Mucosa of rectum (tissue), 2 donors: Measurements from ENCODE around the gene SLC23A2.

Experiments used
- H3K27ac ChIP-seq, 2 donors: one replicate each; pipeline ENCODE4 v1.7.0; 2013; ENCODE audit warnings: inconsistent platforms in 2 of 2, low read depth in 2 of 2, low read length in 2 of 2
- H3K27me3 ChIP-seq, 2 donors: one replicate each; pipeline ENCODE4 v1.7.0; 2013; ENCODE audit warnings: low read length in 2 of 2; ENCODE audit not compliant: control insufficient read depth in 2 of 2, insufficient read depth in 2 of 2
- H3K36me3 ChIP-seq, 2 donors: one replicate each; pipeline ENCODE4 v1.7.0; 2013; ENCODE audit warnings: low read length in 2 of 2; ENCODE audit not compliant: control insufficient read depth in 2 of 2, insufficient read depth in 2 of 2
- H3K4me1 ChIP-seq, 2 donors: one replicate each; pipeline ENCODE4 v1.7.0; 2013; ENCODE audit warnings: low read length in 2 of 2, mild to moderate bottlenecking in 1 of 2; ENCODE audit not compliant: control insufficient read depth in 2 of 2, insufficient read depth in 2 of 2
- H3K4me3 ChIP-seq, 2 donors: one replicate each; pipeline ENCODE4 v1.7.0; 2013; ENCODE audit warnings: low read length in 2 of 2
- H3K9ac ChIP-seq, 2 donors: one replicate each; pipeline ENCODE4 v1.7.0; 2013; ENCODE audit warnings: low read length in 2 of 2, low read depth in 1 of 2, mild to moderate bottlenecking in 1 of 2
- H3K9me3 ChIP-seq, 2 donors: one replicate each; pipeline ENCODE4 v1.7.0; 2013; ENCODE audit warnings: low read length in 2 of 2; ENCODE audit not compliant: control insufficient read depth in 2 of 2
- donor health status: healthy.
- donor health status: Normal muscosa, but diverticular disease.

The SLC23A2 gene

DNA sequence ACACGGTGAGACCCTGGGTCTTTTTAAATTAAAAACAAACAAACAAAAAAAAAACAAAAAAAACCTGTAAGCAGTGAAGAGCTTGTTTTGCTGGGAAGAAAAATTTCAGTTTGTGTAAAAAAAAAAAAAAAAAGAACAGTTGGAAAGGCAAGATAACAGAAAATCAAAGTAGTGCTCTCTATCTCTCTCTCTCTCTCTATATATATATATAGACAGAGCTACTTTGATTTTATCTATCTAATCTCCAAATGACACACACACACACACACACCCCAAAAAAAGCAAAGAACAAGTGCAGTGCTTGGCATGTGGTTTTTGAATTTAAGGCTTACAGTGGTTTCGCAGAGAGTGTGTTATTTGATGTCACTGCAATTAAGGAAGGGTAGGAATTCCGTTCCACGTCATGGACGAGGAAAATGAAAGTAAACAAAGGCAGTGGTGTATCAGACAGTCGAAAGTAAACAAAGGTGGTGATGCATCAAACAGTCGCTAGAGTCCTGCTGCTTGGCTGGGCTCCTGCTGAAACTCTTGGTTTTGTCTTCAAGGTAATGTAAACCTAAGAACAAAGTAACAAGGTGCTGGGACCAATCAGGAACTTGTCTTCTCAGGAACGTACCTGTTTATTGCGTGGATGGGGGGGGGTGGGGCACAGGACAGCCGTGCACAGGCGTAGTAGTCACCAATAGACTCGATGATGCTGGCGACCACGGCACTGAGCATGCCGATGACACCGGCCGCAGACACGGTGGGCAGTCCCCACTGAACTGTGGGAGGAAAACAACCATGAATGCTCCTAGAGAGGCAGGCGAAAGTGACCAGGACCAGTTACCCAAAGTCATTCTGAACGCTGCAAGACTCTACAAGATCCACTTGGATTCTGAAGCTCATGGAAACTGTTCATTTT lies 131.8 kb downstream of the SLC23A2 start:
- H3K27ac ChIP-seq = peak overlapping the region in 1 of 2 donors; percentile 32
- peaks cover 0 to 4% of the 10 kb centered on the region in 2 donors for H3K4me1 ChIP-seq
- H3K36me3 ChIP-seq = peaks cover 18 to 23% of the 10 kb centered on the region in 2 donors
- peak overlapping the region in 1 of 2 donors; percentile 27 for H3K9ac ChIP-seq
- peak overlapping the region; percentile 55 to 60 for H3K4me3 ChIP-seq
- no peaks in the 10 kb centered on the region for H3K9me3 ChIP-seq
- no peaks in the 10 kb centered on the region for H3K27me3 ChIP-seq

GRCh38 chr20:4867051-4867450 lies 134.3 kb downstream of the SLC23A2 start:
- peaks cover 0 to 4% of the 10 kb centered on the region in 2 donors for H3K4me1 ChIP-seq
- H3K36me3 ChIP-seq = peaks cover 8 to 19% of the 10 kb centered on the region in 2 donors

DNA sequence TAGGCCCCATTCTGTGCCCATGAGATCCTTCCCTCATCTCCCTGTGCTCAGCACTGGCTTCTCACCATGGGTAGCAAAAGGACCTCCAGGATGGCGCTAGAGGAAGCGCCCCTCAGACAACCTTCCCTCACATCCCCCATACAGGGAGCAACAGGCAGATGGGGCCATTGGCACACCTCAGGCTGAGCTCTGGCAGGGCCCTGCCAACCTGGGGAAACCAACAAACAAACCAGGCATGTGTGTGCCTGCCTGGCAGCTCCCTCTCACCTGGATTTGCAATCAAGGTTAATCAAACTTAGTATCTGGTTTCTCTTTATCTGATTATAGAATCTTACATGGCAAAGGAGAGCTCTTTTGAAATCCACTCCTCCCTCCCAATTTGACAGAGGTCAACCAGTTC lies 134.9 kb downstream of the SLC23A2 start:
- no peaks in the 10 kb centered on the region for H3K27me3 ChIP-seq
- H3K27ac ChIP-seq = no peak overlapping the region
- H3K9me3 ChIP-seq = no peaks in the 10 kb centered on the region
- peaks cover 8 to 25% of the 10 kb centered on the region in 2 donors for H3K36me3 ChIP-seq
- no peak overlapping the region for H3K9ac ChIP-seq
- peaks cover 0 to 4% of the 10 kb centered on the region in 2 donors for H3K4me1 ChIP-seq
- H3K4me3 ChIP-seq = no peak overlapping the region

More at GRCh38 chr20:4867051-4867450, 134.3 kb downstream of the SLC23A2 start:
- no peak overlapping the region for H3K27ac ChIP-seq
- H3K27me3 ChIP-seq = no peaks in the 10 kb centered on the region
- no peak overlapping the region for H3K9ac ChIP-seq
- H3K9me3 ChIP-seq = no peaks in the 10 kb centered on the region
- no peak overlapping the region for H3K4me3 ChIP-seq

GRCh38 chr20:4864311-4864752 lies 137.0 kb downstream of the SLC23A2 start:
- Histone ChIP-seq H3K9ac (no peak overlapping the region), H3K4me3 (no peak overlapping the region), H3K27me3 (no peaks in the 10 kb centered on the region), H3K4me1 (no peaks in the 10 kb centered on the region), H3K9me3 (no peaks in the 10 kb centered on the region), H3K36me3 (peaks cover 16 to 37% of the 10 kb centered on the region in 2 donors), H3K27ac (no peak overlapping the region)

DNA sequence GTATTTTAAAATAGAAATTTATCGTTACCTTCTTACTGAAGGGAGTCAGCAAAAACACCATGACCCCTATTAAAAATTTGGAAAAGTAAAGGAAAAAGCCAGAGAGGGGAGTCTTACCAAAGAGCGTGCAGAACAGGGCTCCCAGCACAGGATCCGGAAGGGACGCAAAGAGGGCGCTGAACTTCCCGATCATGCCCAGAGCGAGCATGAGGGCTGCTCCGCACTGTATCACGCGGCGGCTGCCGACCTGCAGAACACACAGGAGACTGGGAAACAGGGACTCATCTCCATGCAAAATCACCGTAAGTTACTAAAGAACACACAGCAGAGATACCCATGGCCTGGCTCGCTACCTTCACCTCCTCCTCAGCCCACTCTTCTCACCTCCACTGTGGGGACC lies 138.6 kb downstream of the SLC23A2 start:
- no peak overlapping the region for H3K4me3 ChIP-seq
- no peak overlapping the region for H3K27ac ChIP-seq
- H3K9me3 ChIP-seq = no peaks in the 10 kb centered on the region
- H3K4me1 ChIP-seq = no peaks in the 10 kb centered on the region
- no peak overlapping the region for H3K9ac ChIP-seq
- H3K27me3 ChIP-seq = no peaks in the 10 kb centered on the region
- peaks cover 13 to 48% of the 10 kb centered on the region in 2 donors for H3K36me3 ChIP-seq

DNA sequence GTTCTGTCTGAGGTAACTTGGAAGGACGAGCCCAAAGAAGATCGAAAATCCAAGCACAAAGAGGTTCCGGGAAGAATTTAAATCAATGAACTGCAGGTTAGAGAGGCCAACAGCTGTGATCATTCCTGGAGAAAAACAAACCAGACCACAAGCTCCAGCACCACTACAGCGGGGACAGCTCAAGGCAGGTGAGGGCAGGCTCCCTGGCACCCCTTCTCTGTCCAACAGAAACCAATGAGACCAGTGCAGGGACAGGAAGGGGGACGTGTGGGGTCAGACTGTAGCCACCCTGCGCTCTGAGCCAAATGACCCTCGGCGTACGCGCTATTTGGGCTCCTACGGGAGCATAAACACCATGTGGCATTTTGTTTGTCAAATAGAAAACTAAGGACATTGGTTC lies 139.3 kb downstream of the SLC23A2 start:
- no peak overlapping the region for H3K9ac ChIP-seq
- peaks cover 13 to 48% of the 10 kb centered on the region in 2 donors for H3K36me3 ChIP-seq
- no peak overlapping the region for H3K27ac ChIP-seq
- H3K27me3 ChIP-seq = no peaks in the 10 kb centered on the region
- H3K4me1 ChIP-seq = no peaks in the 10 kb centered on the region
- no peaks in the 10 kb centered on the region for H3K9me3 ChIP-seq
- H3K4me3 ChIP-seq = no peak overlapping the region

DNA sequence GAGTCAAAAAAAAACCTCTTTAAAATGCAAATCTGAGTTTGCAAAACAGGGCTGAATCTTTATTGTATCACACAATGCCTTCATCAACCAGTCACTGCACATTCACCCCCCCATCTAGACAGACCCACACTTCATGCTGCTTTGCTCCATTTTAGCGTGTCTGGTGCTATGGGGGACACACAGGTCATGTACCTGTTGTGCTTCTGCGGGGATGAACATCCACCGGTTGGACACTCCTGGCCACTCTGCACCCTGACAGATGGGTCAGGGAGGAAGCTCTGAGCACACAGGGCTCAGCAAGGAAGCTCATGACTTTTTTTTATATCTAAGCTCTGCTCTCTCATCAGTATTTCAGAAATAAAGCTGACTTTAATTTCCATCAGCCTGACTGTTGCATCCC lies 143.3 kb downstream of the SLC23A2 start:
- Histone ChIP-seq H3K4me1 (no peaks in the 10 kb centered on the region), H3K27ac (no peak overlapping the region), H3K36me3 (peaks cover 25 to 48% of the 10 kb centered on the region in 2 donors), H3K4me3 (no peak overlapping the region), H3K27me3 (no peaks in the 10 kb centered on the region), H3K9ac (no peak overlapping the region), H3K9me3 (no peaks in the 10 kb centered on the region)

- H3K9ac ChIP-seq = no peak overlapping the region
- H3K4me1 ChIP-seq = no peaks in the 10 kb centered on the region
- no peak overlapping the region for H3K4me3 ChIP-seq
- H3K9me3 ChIP-seq = no peaks in the 10 kb centered on the region
- peaks cover 25 to 42% of the 10 kb centered on the region in 2 donors for H3K36me3 ChIP-seq
- H3K27ac ChIP-seq = no peak overlapping the region
- H3K27me3 ChIP-seq = no peaks in the 10 kb centered on the region
Measured at GRCh38 chr20:4856022-4856755, 145.1 kb downstream of the SLC23A2 start.

DNA sequence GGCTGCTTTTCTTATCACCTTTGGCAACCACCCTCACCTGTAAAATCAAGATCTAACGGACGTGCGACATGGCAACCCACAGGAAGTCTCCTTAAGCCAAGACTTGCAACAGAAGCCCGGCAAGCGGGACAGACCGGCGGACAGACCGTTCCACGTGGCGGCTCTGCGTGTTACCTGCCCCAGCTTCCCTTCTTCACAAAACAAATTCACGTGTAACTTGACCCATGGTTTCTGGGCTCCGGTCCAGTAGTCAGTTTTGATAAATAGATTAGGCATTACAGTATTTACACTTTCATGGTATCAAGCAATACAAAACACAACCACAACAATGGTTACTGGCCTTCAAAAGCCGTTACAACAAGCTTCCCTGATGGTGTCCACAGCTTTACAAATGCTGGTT lies 145.8 kb downstream of the SLC23A2 start:
- no peak overlapping the region for H3K4me3 ChIP-seq
- no peaks in the 10 kb centered on the region for H3K9me3 ChIP-seq
- no peaks in the 10 kb centered on the region for H3K27me3 ChIP-seq
- no peaks in the 10 kb centered on the region for H3K4me1 ChIP-seq
- H3K36me3 ChIP-seq = peaks cover 25 to 38% of the 10 kb centered on the region in 2 donors
- H3K27ac ChIP-seq = no peak overlapping the region
- H3K9ac ChIP-seq = no peak overlapping the region

DNA sequence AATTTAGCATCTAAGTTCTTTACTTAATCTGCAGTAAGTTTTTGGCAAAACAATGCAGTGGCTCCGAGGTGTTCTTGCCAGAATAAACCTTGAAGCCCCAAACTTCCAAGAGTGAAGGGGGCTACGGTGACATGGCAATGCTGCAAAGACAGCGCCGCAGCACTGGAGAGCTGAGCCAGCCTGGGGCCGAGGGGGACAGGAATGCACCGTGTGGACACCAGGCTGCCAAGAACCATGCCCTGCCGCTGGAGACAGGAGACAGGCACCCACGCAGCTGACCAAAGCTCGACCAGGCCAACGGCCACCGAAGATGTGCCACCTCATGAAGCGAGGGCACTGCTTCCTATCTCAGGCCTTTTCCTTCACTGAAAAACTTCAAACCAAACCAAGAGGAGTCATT lies 146.2 kb downstream of the SLC23A2 start:
- H3K9me3 ChIP-seq = no peaks in the 10 kb centered on the region
- peaks cover 21 to 34% of the 10 kb centered on the region in 2 donors for H3K36me3 ChIP-seq
- H3K4me1 ChIP-seq = no peaks in the 10 kb centered on the region
- H3K9ac ChIP-seq = no peak overlapping the region
- no peaks in the 10 kb centered on the region for H3K27me3 ChIP-seq
- H3K27ac ChIP-seq = no peak overlapping the region
- H3K4me3 ChIP-seq = no peak overlapping the region
